ENCODE data around the gene PCNX2.

The PCNX2 gene

GRCh38 chr1:233025157-233025556 is 270.4 kb downstream of the PCNX2 start:
- no peaks in the 10 kb centered on the region for H3K79me2 ChIP-seq (ENCODE audit: control insufficient read depth, insufficient read depth, low read length, poor library complexity)
- no peak overlapping the region for H4K91ac ChIP-seq (ENCODE audit: low read depth, low read length)
- peaks cover 2 to 5% of the 10 kb centered on the region in 2 experiments for H3K4me1 ChIP-seq (ENCODE audit: control insufficient read depth in 1 of 2, insufficient read depth in 2 of 2, low read length in 2 of 2)
- H2BK12ac ChIP-seq (ENCODE audit: low read length) = no peak overlapping the region
- H3K9ac ChIP-seq (ENCODE audit: low read length) = no peak overlapping the region
- peak; percentile 72 to 76 for DNase-seq
- H2AFZ ChIP-seq (ENCODE audit: insufficient read depth, low read length, poor library complexity) = no peak overlapping the region
- H3K18ac ChIP-seq (ENCODE audit: low read length) = no peak overlapping the region
- H3K4ac ChIP-seq (ENCODE audit: low read depth, low read length) = no peak overlapping the region
- H4K12ac ChIP-seq (ENCODE audit: low read depth, low read length) = no peak overlapping the region
- no peaks in the 10 kb centered on the region for H3K36me3 ChIP-seq (ENCODE audit: control insufficient read depth in 1 of 2, insufficient read depth in 2 of 2, low read length in 2 of 2)
- no peak overlapping the region for H4K8ac ChIP-seq (ENCODE audit: low read depth, low read length)
- no peak overlapping the region for H3K4me3 ChIP-seq (ENCODE audit: low read depth, low read length)
- no CpG with 5 or more reads among the region's 12 CpGs for WGBS (ENCODE audit: extremely low coverage, insufficient coverage, insufficient read length)
- no peaks in the 10 kb centered on the region for H3K27me3 ChIP-seq (ENCODE audit: insufficient read depth, low read length)
- peaks cover 2% of the 10 kb centered on the region for H3K79me1 ChIP-seq (ENCODE audit: low read length)
- H2AK5ac ChIP-seq (ENCODE audit: low read length) = no peak overlapping the region
- H3K27ac ChIP-seq (ENCODE audit: low read depth, low read length) = no peak overlapping the region
- no peak overlapping the region for H2BK120ac ChIP-seq (ENCODE audit: insufficient read depth, low read length, poor library complexity)
- no peak overlapping the region for H2BK5ac ChIP-seq (ENCODE audit: low read depth, low read length, poor library complexity)
- H3K14ac ChIP-seq (ENCODE audit: low read length) = no peak overlapping the region
- no peak overlapping the region for H3K23ac ChIP-seq (ENCODE audit: low read length)
- no peaks in the 10 kb centered on the region for H3K9me3 ChIP-seq (ENCODE audit: insufficient read depth, low read depth, low read length)
- no peak overlapping the region for H3K4me2 ChIP-seq (ENCODE audit: low read length)

- no peak overlapping the region for H2BK12ac ChIP-seq (ENCODE audit: low read length)
- H3K9me3 ChIP-seq (ENCODE audit: insufficient read depth, low read depth, low read length) = no peaks in the 10 kb centered on the region
- H3K27ac ChIP-seq (ENCODE audit: low read depth, low read length) = no peak overlapping the region
- no peak overlapping the region for H3K9ac ChIP-seq (ENCODE audit: low read length)
- H3K79me1 ChIP-seq (ENCODE audit: low read length) = peaks cover 2% of the 10 kb centered on the region
- H3K18ac ChIP-seq (ENCODE audit: low read length) = no peak overlapping the region
- H3K4ac ChIP-seq (ENCODE audit: low read depth, low read length) = no peak overlapping the region
- no peak overlapping the region for H3K4me2 ChIP-seq (ENCODE audit: low read length)
- no peak overlapping the region for H2AK5ac ChIP-seq (ENCODE audit: low read length)
- H3K79me2 ChIP-seq (ENCODE audit: control insufficient read depth, insufficient read depth, low read length, poor library complexity) = no peaks in the 10 kb centered on the region
- no peak overlapping the region for H3K4me3 ChIP-seq (ENCODE audit: low read depth, low read length)
- no peak overlapping the region for H2BK120ac ChIP-seq (ENCODE audit: insufficient read depth, low read length, poor library complexity)
- WGBS (ENCODE audit: extremely low coverage, insufficient coverage, insufficient read length) = no CpG with 5 or more reads among the region's 9 CpGs
- H3K14ac ChIP-seq (ENCODE audit: low read length) = no peak overlapping the region
- H3K27me3 ChIP-seq (ENCODE audit: insufficient read depth, low read length) = no peaks in the 10 kb centered on the region
- no peak overlapping the region for H4K91ac ChIP-seq (ENCODE audit: low read depth, low read length)
- no peak overlapping the region for H2AFZ ChIP-seq (ENCODE audit: insufficient read depth, low read length, poor library complexity)
- no peak overlapping the region for H4K12ac ChIP-seq (ENCODE audit: low read depth, low read length)
- H4K8ac ChIP-seq (ENCODE audit: low read depth, low read length) = no peak overlapping the region
- peaks cover 2 to 5% of the 10 kb centered on the region in 2 experiments for H3K4me1 ChIP-seq (ENCODE audit: control insufficient read depth in 1 of 2, insufficient read depth in 2 of 2, low read length in 2 of 2)
- no peak overlapping the region for H2BK5ac ChIP-seq (ENCODE audit: low read depth, low read length, poor library complexity)
- H3K23ac ChIP-seq (ENCODE audit: low read length) = no peak overlapping the region
- no peaks in the 10 kb centered on the region for H3K36me3 ChIP-seq (ENCODE audit: control insufficient read depth in 1 of 2, insufficient read depth in 2 of 2, low read length in 2 of 2)
- DNase-seq = no peak
Observed at GRCh38 chr1:233024199-233024598, 271.3 kb downstream of the PCNX2 start.

GRCh38 chr1:233022246-233022645 is 273.3 kb downstream of the PCNX2 start:
- H3K18ac ChIP-seq (ENCODE audit: low read length) = no peak overlapping the region
- no peak overlapping the region for H3K4me2 ChIP-seq (ENCODE audit: low read length)
- no peaks in the 10 kb centered on the region for H3K27me3 ChIP-seq (ENCODE audit: insufficient read depth, low read length)
- H2AK5ac ChIP-seq (ENCODE audit: low read length) = no peak overlapping the region
- no peak overlapping the region for H2BK5ac ChIP-seq (ENCODE audit: low read depth, low read length, poor library complexity)
- peak; percentile 53 to 77 for DNase-seq
- no peak overlapping the region for H2BK120ac ChIP-seq (ENCODE audit: insufficient read depth, low read length, poor library complexity)
- no peak overlapping the region for H4K8ac ChIP-seq (ENCODE audit: low read depth, low read length)
- no peaks in the 10 kb centered on the region for H3K79me2 ChIP-seq (ENCODE audit: control insufficient read depth, insufficient read depth, low read length, poor library complexity)
- H2AFZ ChIP-seq (ENCODE audit: insufficient read depth, low read length, poor library complexity) = no peak overlapping the region
- WGBS (ENCODE audit: extremely low coverage, insufficient coverage, insufficient read length) = no CpG with 5 or more reads among the region's 2 CpGs
- peaks cover 2% of the 10 kb centered on the region for H3K79me1 ChIP-seq (ENCODE audit: low read length)
- no peak overlapping the region for H3K23ac ChIP-seq (ENCODE audit: low read length)
- H3K4me3 ChIP-seq (ENCODE audit: low read depth, low read length) = no peak overlapping the region
- no peak overlapping the region for H2BK12ac ChIP-seq (ENCODE audit: low read length)
- H3K14ac ChIP-seq (ENCODE audit: low read length) = no peak overlapping the region
- H3K4ac ChIP-seq (ENCODE audit: low read depth, low read length) = no peak overlapping the region
- no peak overlapping the region for H3K9ac ChIP-seq (ENCODE audit: low read length)
- H4K91ac ChIP-seq (ENCODE audit: low read depth, low read length) = no peak overlapping the region
- no peaks in the 10 kb centered on the region for H3K9me3 ChIP-seq (ENCODE audit: insufficient read depth, low read depth, low read length)
- no peak overlapping the region for H4K12ac ChIP-seq (ENCODE audit: low read depth, low read length)
- peaks cover 2 to 5% of the 10 kb centered on the region in 2 experiments for H3K4me1 ChIP-seq (ENCODE audit: control insufficient read depth in 1 of 2, insufficient read depth in 2 of 2, low read length in 2 of 2)
- H3K36me3 ChIP-seq (ENCODE audit: control insufficient read depth in 1 of 2, insufficient read depth in 2 of 2, low read length in 2 of 2) = no peaks in the 10 kb centered on the region
- no peak overlapping the region for H3K27ac ChIP-seq (ENCODE audit: low read depth, low read length)

DNA sequence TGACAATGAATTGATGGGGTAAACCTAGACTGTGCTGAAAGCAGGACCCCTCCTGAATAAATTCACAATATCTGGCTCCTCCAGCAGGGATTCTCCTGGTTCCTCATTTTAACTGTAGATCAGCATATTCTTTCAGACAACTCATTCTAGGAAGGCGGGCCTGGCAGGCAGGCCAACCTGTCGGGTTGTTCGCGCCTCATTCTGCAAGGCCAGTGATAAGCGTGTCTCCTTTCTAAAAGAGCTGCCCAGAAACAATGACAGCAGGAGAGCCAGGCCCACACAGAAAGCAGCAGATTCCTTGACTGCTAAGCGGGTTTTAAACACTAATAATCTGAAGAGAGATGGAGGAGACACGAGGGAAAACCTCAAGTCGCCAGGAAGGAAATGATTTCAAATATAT is 275.1 kb downstream of the PCNX2 start:
- Histone ChIP-seq H4K91ac (ENCODE audit: low read depth, low read length) (no peak overlapping the region), H3K4ac (ENCODE audit: low read depth, low read length) (no peak overlapping the region), H4K12ac (ENCODE audit: low read depth, low read length) (no peak overlapping the region), H3K27me3 (ENCODE audit: insufficient read depth, low read length) (no peaks in the 10 kb centered on the region), H2BK12ac (ENCODE audit: low read length) (no peak overlapping the region), H2BK120ac (ENCODE audit: insufficient read depth, low read length, poor library complexity) (no peak overlapping the region), H3K27ac (ENCODE audit: low read depth, low read length) (no peak overlapping the region), H3K18ac (ENCODE audit: low read length) (no peak overlapping the region), H2AFZ (ENCODE audit: insufficient read depth, low read length, poor library complexity) (no peak overlapping the region), H2BK5ac (ENCODE audit: low read depth, low read length, poor library complexity) (no peak overlapping the region), H3K4me2 (ENCODE audit: low read length) (no peak overlapping the region), H3K4me1 (ENCODE audit: control insufficient read depth in 1 of 2, insufficient read depth in 2 of 2, low read length in 2 of 2) (peaks cover 0 to 3% of the 10 kb centered on the region in 2 experiments), H3K23ac (ENCODE audit: low read length) (no peak overlapping the region), H3K36me3 (ENCODE audit: control insufficient read depth in 1 of 2, insufficient read depth in 2 of 2, low read length in 2 of 2) (no peaks in the 10 kb centered on the region), H3K79me2 (ENCODE audit: control insufficient read depth, insufficient read depth, low read length, poor library complexity) (no peaks in the 10 kb centered on the region), H3K4me3 (ENCODE audit: low read depth, low read length) (no peak overlapping the region), H3K9ac (ENCODE audit: low read length) (no peak overlapping the region), H3K79me1 (ENCODE audit: low read length) (peaks cover 2% of the 10 kb centered on the region), H2AK5ac (ENCODE audit: low read length) (no peak overlapping the region), H4K8ac (ENCODE audit: low read depth, low read length) (no peak overlapping the region), H3K9me3 (ENCODE audit: insufficient read depth, low read depth, low read length) (no peaks in the 10 kb centered on the region), H3K14ac (ENCODE audit: low read length) (no peak overlapping the region)
- DNase-seq = no peak
- no CpG with 5 or more reads among the region's 8 CpGs for WGBS (ENCODE audit: extremely low coverage, insufficient coverage, insufficient read length)
